HG02763 (cell line): ENCODE results near the gene GRB7.
"Not testable (repeated sequence)": the region's sequence is repeated elsewhere in the genome, so short reads cannot be mapped to it uniquely, and the experiment has no call there.

Experiments used
- ATAC-seq: cut with Tn5 transposase; IDR thresholded peaks from one replicate; pipeline ENCODE4 v1.9.1; 2021; ENCODE audit warnings: mild to moderate bottlenecking, moderate library complexity; ENCODE audit not compliant: unreplicated experiment

Gene GRB7

DNA sequence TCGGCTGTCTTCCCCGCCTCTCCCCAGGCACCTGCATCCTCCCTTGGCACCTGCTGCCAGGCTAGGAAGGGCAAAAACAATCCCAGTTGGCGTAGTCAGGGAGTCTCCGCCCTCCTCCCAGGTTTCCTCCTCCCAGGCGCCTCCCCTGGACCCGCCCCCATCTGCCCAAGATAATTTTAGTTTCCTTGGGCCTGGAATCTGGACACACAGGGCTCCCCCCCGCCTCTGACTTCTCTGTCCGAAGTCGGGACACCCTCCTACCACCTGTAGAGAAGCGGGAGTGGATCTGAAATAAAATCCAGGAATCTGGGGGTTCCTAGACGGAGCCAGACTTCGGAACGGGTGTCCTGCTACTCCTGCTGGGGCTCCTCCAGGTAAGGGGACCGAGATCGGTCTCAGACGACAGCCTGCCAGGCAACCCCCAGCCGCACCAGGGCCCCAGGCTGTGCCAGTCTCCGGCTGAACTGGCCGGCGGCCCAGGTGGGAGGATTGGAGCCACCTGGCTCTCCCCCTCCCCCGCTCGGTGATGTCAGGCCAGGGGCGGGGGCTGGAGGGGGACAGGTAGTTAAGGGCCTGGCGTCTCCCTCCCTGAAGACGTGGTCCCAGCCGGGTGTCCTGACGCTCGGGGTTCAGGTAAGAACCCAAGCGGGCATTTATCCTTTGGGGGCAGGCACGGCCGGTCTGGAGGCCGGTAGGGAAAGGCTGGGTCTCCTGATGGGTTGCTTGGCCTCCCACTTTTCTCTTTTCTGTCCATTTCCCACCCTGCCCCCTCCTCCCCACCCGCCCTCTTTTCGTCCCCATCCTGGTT is at the start of gene GRB7:
Gene GRB7, plus strand, starts transcription at position 179 of the 808 bp plus-strand sequence. CDS start 4,364 bp downstream, outside the sequence.
- no peak for ATAC-seq

DNA sequence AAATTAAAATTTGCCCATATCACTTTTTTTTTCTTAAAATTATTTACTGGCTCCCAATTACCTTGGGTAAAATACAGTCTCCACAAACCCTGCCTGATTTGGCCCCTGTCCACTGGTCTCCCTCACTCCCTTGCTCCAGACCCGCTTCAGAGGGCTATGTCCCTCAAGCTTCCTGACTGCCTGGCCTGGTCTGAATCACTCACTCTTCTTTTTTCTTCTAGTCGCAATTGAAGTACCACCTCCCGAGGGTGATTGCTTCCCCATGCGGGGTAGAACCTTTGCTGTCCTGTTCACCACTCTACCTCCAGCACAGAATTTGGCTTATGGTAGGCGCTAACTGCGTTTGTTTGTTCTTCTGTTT is 49.3 kb upstream of the GRB7 start:
- no peak for ATAC-seq

DNA sequence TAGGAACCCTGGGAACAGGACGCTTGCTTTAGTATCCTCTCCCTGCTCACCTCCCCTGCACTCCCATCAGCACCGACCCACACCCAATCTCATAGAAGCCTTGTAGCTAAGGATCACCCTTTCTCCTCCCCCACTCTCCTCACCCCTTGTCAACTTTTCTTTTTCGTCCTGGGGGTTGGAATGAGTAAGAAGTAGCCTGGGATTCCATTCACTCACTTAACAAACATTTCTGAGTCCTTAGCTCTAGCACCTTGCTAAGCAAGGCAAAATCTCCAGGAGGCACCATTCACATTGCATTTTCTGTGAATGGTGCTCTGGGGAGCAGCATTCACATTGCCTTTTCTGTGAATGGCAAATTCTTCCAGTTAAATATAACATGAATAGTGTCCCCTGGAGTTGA is 48.8 kb upstream of the GRB7 start:
- no peak for ATAC-seq

- no peak for ATAC-seq
These were observed 43.1 kb upstream of the GRB7 start for GRCh38 chr17:39694593-39694992.

DNA sequence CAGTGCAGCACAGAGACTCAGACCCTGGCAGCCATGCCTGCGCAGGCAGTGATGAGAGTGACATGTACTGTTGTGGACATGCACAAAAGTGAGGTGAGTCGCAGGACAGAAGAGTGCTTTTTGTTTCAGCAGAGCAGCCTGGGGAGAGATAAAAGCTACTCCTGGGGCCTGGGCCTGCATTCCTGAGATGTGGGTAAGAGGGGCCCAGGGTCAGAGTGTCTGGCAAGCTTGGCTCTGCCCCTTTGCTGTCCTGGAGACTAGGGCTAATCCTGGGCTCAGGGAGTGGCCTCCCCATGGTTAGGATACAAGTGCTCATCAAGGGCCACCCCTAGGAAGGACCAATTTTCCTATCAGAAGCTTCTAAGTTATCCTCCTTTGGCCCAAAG is 42.7 kb upstream of the GRB7 start:
- no peak for ATAC-seq

- ATAC-seq: no peak
These were observed 41.0 kb upstream of the GRB7 start for GRCh38 chr17:39696731-39697130.

DNA sequence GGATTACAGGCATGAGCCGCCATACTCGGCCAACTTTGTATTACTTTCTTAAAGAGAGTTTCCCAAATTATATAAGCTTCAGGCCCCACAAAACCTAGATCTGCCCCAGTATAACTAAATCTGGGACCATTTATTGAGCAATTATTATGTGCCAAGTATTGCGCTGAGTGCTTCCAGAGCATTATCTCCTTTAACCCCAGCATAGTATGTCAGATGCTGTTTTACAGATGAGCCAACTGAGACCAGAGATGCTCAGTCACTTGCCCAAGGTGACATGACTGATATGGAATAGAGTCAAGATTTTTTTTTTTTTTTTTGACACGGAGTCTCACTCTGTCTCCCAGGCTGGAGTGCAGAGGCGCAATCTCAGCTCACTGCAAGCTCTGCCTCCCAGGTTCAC is 39.8 kb upstream of the GRB7 start:
- ATAC-seq: no peak

- not testable (repeated sequence) for ATAC-seq
These were observed 38.5 kb upstream of the GRB7 start for GRCh38 chr17:39699157-39699817.

DNA sequence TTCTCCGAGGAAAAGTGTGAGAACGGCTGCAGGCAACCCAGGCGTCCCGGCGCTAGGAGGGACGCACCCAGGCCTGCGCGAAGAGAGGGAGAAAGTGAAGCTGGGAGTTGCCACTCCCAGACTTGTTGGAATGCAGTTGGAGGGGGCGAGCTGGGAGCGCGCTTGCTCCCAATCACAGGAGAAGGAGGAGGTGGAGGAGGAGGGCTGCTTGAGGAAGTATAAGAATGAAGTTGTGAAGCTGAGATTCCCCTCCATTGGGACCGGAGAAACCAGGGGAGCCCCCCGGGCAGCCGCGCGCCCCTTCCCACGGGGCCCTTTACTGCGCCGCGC is 38.0 kb upstream of the GRB7 start, which contains the start of gene ERBB2:
Gene ERBB2, plus strand, starts transcription at position 247 of the 330 bp plus-strand sequence. CDS start 175 bp downstream, outside the sequence.
- no peak for ATAC-seq

DNA sequence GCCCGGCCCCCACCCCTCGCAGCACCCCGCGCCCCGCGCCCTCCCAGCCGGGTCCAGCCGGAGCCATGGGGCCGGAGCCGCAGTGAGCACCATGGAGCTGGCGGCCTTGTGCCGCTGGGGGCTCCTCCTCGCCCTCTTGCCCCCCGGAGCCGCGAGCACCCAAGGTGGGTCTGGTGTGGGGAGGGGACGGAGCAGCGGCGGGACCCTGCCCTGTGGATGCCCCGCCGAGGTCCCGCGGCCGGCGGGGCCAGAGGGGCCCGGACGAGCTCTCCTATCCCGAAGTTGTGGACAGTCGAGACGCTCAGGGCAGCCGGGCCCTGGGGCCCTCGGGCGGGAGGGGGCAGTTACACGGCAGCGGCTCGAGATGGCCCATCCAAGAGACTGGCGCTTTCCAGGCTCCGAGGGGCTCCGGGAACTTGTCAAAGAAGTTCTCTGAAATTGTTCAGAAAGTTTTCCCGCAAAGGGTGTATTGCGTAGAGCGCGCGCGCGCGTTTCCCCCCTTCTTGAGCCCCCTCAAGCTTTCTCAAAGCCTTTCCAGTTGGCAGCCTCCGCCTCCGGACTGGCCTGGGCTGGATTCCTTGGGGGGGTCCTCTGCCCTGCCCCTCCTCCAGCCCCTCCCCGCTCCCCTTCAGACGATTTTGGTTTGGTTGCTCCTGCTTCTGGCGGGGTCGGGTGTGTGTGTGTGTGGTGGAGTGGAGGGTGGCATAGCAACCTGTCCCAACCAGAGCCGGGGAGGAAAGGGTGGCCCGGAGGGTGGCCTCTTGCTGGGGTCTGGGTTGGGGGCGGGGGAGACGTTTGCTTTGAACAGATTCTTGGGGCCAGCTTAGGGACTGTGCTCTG is 37.4 kb upstream of the GRB7 start:
- ATAC-seq: no peak

GRCh38 chr17:39701012-39701783 is 36.5 kb upstream of the GRB7 start:
- no peak for ATAC-seq

DNA sequence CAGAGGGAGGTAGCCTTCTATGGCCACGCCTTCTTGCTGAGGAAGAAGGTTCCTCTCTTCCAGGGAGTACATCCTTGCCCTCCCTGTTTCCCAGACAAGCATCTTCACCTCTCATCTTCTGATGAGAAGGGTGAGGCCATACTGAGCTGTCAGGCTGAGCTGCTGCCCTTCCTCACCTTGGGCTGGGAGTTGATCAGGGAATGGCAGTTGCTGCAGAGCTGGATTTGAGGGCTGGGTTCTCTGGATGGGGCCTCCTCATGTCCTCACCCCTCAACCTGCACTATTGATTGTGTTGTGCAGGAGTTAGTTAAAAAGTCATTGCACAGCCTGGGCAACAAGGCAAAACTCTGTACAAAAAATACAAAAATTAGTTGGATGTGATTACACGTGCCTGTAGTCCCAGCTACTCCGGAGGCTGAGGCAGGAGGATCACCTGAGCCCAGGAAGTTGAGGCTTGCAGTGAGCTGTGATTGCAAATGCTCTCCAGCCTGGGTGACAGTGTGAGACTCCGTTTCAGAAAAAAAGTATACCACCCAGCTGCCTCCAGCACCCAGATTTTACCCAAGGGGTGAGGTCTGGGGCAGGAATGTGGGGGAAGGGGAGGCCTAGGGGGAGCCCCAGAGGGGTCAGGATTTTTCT is 35.8 kb upstream of the GRB7 start:
- ATAC-seq: no peak

DNA sequence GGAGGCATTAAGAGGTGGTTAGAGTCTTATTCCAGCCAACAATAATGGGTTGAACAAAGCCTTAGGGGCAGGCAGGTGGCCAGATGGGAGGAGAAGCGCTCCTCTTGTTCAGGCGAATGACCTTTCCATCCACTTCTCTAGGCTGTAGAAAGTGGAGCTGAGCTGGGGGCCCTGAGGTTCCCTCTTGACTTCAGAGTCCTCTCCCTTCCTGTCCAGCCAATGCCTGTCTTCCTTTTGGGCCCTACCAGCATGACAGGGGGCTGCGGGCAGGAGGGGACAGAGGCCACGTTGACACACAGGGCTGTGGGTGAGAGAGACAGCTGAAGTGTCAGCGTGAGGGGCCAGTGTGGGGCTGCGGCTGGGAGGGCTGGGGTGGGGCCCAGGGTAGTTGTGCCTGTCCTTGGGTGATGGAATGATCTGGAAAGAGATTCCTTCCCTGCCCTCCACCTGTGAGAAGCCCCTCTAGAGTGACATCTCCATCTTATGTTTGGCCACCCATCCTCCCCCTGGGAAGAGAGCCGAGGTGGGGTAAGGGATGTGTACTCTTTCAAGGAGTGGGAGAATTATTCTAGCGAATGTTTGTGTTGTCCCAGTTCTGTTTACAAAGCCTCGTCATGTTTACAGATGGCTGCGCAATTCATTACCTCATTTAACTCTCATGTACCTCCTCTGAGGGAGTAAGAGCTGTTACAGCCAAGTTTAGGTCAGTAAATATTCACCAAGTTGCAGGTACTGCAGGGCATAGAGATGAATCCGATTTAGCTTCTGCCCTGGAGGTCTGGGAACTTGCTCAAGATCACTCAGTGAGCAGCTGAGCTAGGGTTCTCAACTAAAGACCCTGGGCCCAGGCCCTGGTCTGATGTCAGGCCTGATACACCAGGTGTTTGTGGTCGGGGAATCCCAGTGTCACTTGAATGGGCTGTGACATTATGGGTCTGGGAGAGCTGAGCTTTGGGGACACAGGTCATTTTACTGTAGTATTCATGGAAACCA is 34.5 kb upstream of the GRB7 start:
- peak; percentile 63 for ATAC-seq

DNA sequence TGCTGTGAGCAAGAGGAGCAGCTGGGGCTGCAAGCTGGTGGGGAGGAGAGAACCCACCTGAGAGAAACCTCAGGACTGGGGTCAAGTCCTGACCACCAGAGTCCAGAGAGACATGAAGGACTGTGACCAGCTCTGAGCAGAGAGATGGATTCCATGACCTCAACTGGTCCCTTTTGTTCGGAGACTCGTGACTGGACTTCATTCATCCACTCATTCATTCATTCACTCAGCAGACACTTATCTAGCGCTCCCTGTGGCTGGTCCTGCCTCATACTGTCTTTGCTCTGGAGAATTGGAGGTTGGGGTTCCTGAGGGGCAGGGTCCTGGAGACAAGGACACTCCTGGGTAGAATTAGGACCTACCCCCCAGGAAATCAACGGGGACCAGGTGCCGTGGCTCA is 33.8 kb upstream of the GRB7 start:
- no peak for ATAC-seq

GRCh38 chr17:39704821-39705551 is 32.8 kb upstream of the GRB7 start:
- no peak for ATAC-seq

DNA sequence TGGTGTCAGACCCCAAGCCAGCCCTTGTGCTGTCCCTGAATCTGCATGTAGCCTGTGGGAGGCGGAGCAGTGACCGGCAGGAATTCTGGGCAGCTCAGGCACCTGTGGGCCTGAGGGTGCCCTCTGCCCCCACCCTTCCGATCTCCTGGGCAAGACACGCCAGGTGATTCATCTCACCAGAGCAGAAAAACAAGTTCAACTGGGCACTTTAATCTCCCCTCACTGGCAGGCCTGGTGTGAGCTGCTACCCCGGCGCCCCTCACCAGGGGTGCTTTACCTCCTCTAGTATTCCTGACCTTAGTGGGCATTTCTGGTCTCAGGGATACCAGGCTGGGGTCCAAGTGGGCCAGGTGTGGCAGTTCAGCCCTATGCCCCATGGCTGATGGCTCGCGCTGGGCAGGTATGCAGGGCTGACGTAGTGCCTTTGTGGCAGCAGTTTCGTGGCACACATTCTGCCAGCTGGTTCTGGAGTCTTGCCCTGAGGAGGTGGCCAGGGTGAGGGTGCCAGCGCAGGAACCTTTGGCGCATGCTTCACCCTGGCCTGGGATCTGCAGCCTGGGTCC is 31.9 kb upstream of the GRB7 start:
- no peak for ATAC-seq

DNA sequence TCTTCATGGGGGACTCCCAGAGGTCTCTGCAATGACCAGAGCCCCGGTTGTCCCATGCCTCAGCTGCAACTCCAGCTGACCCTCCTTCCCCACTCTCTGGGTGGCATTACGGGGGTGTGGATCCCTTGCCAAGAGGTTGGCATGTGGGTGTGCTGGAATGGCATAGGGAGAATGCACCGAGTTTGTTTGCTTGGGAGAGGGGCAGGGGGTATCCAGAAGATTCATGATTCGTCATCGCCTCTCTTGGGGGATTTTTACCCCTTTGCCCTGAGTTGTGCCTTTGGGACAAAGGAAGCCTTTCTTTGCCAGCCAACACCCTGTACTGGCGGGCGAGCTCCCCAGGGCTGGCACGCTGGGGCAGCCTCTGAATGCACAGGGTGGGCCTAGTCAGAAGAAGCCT is 31.4 kb upstream of the GRB7 start:
- no peak for ATAC-seq

GRCh38 chr17:39706921-39707337 is 30.8 kb upstream of the GRB7 start:
- ATAC-seq: no peak
